HepG2 (cell line): ENCODE data around the gene STARD10. TPM values are rescaled to one million over a fixed set of nuclear protein-coding genes. Genes with fewer than 3 reads are reported as not detected.

Experiments
- BORCS8-MEF2B ChIP-seq: sonication (generic); formaldehyde crosslinking; IDR thresholded peaks from 2 replicates; pipeline ENCODE4 v1.8.0; 2022; ENCODE audit warnings: mild to moderate bottlenecking, missing genetic modification reagents
- CHD4 ChIP-seq: fragments of 200-600 bp; sonication (generic); IDR thresholded peaks from 2 replicates; pipeline ENCODE4 v1.7.0; 2017; ENCODE audit warnings: mild to moderate bottlenecking, low read length, borderline replicate concordance
- FOXO1 ChIP-seq: sonication (generic); formaldehyde crosslinking; IDR thresholded peaks from 2 replicates; pipeline ENCODE4 v1.4.0; 2020; ENCODE audit warnings: missing genetic modification reagents
- HMG20B ChIP-seq: conservative IDR thresholded peaks from 2 replicates; pipeline ENCODE4 v1.6.1; 2016; ENCODE audit warnings: missing genetic modification reagents, missing compliant biosample characterization
- KLF16 ChIP-seq, 2 experiments: sonication (generic) in 1 of 2; formaldehyde crosslinking in 1 of 2; IDR thresholded peaks; 2 replicates each; pipeline versions ENCODE4 v1.6.1 to v1.8.0; 2016 to 2023; ENCODE audit warnings: missing genetic modification reagents in 2 of 2, missing compliant biosample characterization in 1 of 2
- KMT2B ChIP-seq: IDR thresholded peaks from 2 replicates; pipeline ENCODE4 v1.6.1; 2016; ENCODE audit warnings: missing genetic modification reagents, missing compliant biosample characterization
- MAFF ChIP-seq: IDR thresholded peaks from 2 replicates; pipeline ENCODE4 v1.6.1; 2011; ENCODE audit warnings: low read depth, low read length, improper control_type of control experiment
- MTF2 ChIP-seq: sonication (generic); formaldehyde crosslinking; IDR thresholded peaks from 2 replicates; pipeline ENCODE4 v1.5.0; 2020; ENCODE audit warnings: missing genetic modification reagents, borderline replicate concordance
- NCOA5 ChIP-seq: sonication (generic); formaldehyde crosslinking; IDR thresholded peaks from 2 replicates; pipeline ENCODE4 v1.4.0; 2020; ENCODE audit warnings: missing genetic modification reagents
- NFE2 ChIP-seq: sonication (generic); formaldehyde crosslinking; IDR thresholded peaks from 2 replicates; pipeline ENCODE4 v1.4.0; 2020; ENCODE audit warnings: missing genetic modification reagents
- NPAS2 ChIP-seq: sonication (generic); formaldehyde crosslinking; IDR thresholded peaks from 2 replicates; pipeline ENCODE4 v1.8.0; 2022; ENCODE audit warnings: mild to moderate bottlenecking, missing genetic modification reagents, borderline replicate concordance
- PAF1 ChIP-seq: IDR thresholded peaks from 2 replicates; pipeline ENCODE4 v1.6.1; 2016; ENCODE audit warnings: missing genetic modification reagents, missing compliant biosample characterization
- SATB2 ChIP-seq: sonication (generic); formaldehyde crosslinking; IDR thresholded peaks from 2 replicates; pipeline ENCODE4 v1.5.0; 2020; ENCODE audit warnings: missing genetic modification reagents
- YEATS2 ChIP-seq: sonication (generic); formaldehyde crosslinking; IDR thresholded peaks from 2 replicates; pipeline ENCODE4 v1.4.0; 2020; ENCODE audit warnings: missing genetic modification reagents, borderline replicate concordance
- ZNF274 ChIP-seq: sonication (generic); formaldehyde crosslinking; IDR thresholded peaks from 2 replicates; pipeline ENCODE4 v1.5.1; 2020; ENCODE audit warnings: mild to moderate bottlenecking, missing genetic modification reagents
- ZNF777 ChIP-seq: sonication (generic); formaldehyde crosslinking; IDR thresholded peaks from 2 replicates; pipeline ENCODE4 v1.4.0; 2020; ENCODE audit warnings: missing genetic modification reagents
- ZSCAN9 ChIP-seq: IDR thresholded peaks from 2 replicates; pipeline ENCODE4 v1.6.1; 2016; ENCODE audit warnings: borderline replicate concordance
- polyA plus RNA-seq, 8 experiments: library from polyadenylated mRNA; depleted of rRNA in 3 of 8; stranded (reverse) in 7 of 8; unstranded in 1 of 8; fragments of >200 nt; fragmentation: Illumina TruSeq in 4 of 8; extraction: Trizol in 4 of 8; gene quantifications; 2 replicates each; pipeline versions ENCODE4 v1.2.1 to v1.2.3, GENCODE V29; 2011 to 2016; ENCODE audit warnings: low read depth in 4 of 8, missing spikeins in 1 of 8, mixed read lengths in 1 of 8; ENCODE audit not compliant: insufficient read depth in 1 of 8
- total RNA-seq, 5 experiments: library from RNA; depleted of rRNA; stranded (reverse); fragments of >200 nt; fragmentation: Illumina TruSeq; extraction: Trizol; gene quantifications; 2 replicates each; pipeline ENCODE4 v1.2.3, GENCODE V29; 2016; ENCODE audit warnings: low read depth in 1 of 5
- TF ChIP-seq, protein P1 (sequence below): IDR thresholded peaks from 2 replicates; pipeline ENCODE4 v1.6.1; 2016; ENCODE audit warnings: missing compliant biosample characterization, missing genetic modification reagents, borderline replicate concordance
- TF ChIP-seq, protein P2 (sequence below): sonication (generic); formaldehyde crosslinking; conservative IDR thresholded peaks from 2 replicates; pipeline ENCODE4 v1.4.0; 2020; ENCODE audit warnings: mild to moderate bottlenecking, missing genetic modification reagents, moderate library complexity
- TF ChIP-seq, protein P3 (sequence below): sonication (generic); formaldehyde crosslinking; IDR thresholded peaks from 2 replicates; pipeline ENCODE4 v1.4.0; 2020; ENCODE audit warnings: missing genetic modification reagents
- TF ChIP-seq, protein P4 (sequence below): sonication (generic); formaldehyde crosslinking; IDR thresholded peaks from 2 replicates; pipeline ENCODE4 v1.4.0; 2020; ENCODE audit warnings: missing genetic modification reagents, borderline replicate concordance

Gene STARD10
- total and polyA plus RNA-seq, 2 of the 13 experiments (the other 11 are each of a cell fraction or from before 2014, with no cell fraction given): 260 to 341 TPM

DNA sequence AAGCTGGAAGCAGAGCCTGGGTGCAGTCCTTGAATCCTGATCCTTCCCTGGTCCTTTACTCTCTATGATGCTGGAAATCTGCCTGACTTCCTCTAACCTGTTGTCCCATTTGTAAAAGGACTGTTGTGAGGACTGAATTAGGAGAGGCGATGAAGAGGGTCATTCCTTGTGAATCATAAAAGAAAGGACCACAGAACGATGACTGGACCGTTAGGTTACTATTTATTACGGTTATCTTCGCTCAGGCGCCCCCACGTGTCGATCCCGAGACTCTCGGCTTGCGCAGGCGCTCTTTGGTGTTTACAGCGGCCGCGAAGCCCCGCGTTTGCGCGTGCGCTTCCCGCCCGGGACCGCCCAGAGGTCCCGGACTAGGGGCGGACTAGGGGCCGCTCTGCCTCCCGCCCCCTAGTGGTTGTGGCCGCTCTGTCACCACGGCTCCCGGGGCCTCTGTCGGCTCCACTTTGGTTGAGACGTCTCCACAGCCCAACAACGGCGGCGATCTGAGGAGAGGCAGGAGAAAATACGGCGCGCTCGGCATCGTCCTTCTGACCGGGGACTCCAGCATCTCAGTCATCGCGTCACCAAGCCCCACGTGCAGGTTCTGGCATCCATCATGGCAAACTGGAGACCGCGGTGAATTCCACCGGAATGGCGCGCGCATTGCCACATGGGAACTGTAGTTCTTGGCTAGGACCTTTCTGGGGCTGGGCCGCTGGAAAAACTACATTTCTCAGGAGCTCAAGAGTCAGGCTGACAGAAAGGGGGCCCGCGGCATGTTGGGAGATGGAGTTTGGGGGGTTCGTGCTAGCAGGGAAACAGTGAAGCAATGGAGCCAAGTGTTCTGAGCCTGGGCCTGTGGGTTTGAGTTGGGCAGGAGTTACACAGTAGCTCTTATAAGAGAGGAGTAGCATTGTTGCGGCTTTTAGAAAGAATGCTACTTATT, at the start of gene STARD10 (continued):
- TF ChIP-seq NPAS2 (CRISPR knock-in tag) (no peak), ZNF274 (CRISPR knock-in tag) (peak; percentile 84; the same call in 1 of the 2 replicates), SATB2 (no peak), KMT2B (CRISPR knock-in tag) (peak; percentile 73; the same call in 1 of the 2 replicates), FOXO1 (CRISPR knock-in tag) (peak; percentile 83), NCOA5 (CRISPR knock-in tag) (no peak), MTF2 (CRISPR knock-in tag) (no peak), HMG20B (CRISPR knock-in tag) (no peak), PAF1 (no peak), ZSCAN9 (CRISPR knock-in tag) (no peak; the same call in 1 of the 2 replicates), NFE2 (CRISPR knock-in tag) (no peak), KLF16 (CRISPR knock-in tag; IDR thresholded peaks at IDR 0.05) (peak in 1 of 2 experiments; percentile 64; a peak in 1 of 4 replicates), YEATS2 (CRISPR knock-in tag) (no peak; the same call in 1 of the 2 replicates), MAFF (no peak), BORCS8-MEF2B (no peak), CHD4 (no peak), ZNF777 (CRISPR knock-in tag) (no peak)
- TF ChIP-seq, protein P1, sequence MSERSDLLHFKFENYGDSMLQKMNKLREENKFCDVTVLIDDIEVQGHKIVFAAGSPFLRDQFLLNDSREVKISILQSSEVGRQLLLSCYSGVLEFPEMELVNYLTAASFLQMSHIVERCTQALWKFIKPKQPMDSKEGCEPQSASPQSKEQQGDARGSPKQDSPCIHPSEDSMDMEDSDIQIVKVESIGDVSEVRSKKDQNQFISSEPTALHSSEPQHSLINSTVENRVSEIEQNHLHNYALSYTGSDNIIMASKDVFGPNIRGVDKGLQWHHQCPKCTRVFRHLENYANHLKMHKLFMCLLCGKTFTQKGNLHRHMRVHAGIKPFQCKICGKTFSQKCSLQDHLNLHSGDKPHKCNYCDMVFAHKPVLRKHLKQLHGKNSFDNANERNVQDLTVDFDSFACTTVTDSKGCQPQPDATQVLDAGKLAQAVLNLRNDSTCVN: no peak; the same call in 1 of the 2 replicates
- TF ChIP-seq, protein P2, sequence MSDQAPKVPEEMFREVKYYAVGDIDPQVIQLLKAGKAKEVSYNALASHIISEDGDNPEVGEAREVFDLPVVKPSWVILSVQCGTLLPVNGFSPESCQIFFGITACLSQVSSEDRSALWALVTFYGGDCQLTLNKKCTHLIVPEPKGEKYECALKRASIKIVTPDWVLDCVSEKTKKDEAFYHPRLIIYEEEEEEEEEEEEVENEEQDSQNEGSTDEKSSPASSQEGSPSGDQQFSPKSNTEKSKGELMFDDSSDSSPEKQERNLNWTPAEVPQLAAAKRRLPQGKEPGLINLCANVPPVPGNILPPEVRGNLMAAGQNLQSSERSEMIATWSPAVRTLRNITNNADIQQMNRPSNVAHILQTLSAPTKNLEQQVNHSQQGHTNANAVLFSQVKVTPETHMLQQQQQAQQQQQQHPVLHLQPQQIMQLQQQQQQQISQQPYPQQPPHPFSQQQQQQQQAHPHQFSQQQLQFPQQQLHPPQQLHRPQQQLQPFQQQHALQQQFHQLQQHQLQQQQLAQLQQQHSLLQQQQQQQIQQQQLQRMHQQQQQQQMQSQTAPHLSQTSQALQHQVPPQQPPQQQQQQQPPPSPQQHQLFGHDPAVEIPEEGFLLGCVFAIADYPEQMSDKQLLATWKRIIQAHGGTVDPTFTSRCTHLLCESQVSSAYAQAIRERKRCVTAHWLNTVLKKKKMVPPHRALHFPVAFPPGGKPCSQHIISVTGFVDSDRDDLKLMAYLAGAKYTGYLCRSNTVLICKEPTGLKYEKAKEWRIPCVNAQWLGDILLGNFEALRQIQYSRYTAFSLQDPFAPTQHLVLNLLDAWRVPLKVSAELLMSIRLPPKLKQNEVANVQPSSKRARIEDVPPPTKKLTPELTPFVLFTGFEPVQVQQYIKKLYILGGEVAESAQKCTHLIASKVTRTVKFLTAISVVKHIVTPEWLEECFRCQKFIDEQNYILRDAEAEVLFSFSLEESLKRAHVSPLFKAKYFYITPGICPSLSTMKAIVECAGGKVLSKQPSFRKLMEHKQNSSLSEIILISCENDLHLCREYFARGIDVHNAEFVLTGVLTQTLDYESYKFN (CRISPR knock-in tag): no peak; the same call in none of the 2 replicates
- TF ChIP-seq, protein P3, sequence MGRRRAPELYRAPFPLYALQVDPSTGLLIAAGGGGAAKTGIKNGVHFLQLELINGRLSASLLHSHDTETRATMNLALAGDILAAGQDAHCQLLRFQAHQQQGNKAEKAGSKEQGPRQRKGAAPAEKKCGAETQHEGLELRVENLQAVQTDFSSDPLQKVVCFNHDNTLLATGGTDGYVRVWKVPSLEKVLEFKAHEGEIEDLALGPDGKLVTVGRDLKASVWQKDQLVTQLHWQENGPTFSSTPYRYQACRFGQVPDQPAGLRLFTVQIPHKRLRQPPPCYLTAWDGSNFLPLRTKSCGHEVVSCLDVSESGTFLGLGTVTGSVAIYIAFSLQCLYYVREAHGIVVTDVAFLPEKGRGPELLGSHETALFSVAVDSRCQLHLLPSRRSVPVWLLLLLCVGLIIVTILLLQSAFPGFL (CRISPR knock-in tag): no peak
- TF ChIP-seq, protein P4, sequence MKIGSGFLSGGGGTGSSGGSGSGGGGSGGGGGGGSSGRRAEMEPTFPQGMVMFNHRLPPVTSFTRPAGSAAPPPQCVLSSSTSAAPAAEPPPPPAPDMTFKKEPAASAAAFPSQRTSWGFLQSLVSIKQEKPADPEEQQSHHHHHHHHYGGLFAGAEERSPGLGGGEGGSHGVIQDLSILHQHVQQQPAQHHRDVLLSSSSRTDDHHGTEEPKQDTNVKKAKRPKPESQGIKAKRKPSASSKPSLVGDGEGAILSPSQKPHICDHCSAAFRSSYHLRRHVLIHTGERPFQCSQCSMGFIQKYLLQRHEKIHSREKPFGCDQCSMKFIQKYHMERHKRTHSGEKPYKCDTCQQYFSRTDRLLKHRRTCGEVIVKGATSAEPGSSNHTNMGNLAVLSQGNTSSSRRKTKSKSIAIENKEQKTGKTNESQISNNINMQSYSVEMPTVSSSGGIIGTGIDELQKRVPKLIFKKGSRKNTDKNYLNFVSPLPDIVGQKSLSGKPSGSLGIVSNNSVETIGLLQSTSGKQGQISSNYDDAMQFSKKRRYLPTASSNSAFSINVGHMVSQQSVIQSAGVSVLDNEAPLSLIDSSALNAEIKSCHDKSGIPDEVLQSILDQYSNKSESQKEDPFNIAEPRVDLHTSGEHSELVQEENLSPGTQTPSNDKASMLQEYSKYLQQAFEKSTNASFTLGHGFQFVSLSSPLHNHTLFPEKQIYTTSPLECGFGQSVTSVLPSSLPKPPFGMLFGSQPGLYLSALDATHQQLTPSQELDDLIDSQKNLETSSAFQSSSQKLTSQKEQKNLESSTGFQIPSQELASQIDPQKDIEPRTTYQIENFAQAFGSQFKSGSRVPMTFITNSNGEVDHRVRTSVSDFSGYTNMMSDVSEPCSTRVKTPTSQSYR (CRISPR knock-in tag): no peak
